HFFc6 (cell line): Measurements from ENCODE around the gene TNS3. TPM values are rescaled to one million over a fixed set of nuclear protein-coding genes. Genes with fewer than 3 reads are reported as not detected.

Experiments
- DNase-seq: peaks from one replicate; pipeline ENCODE4 v3.0.0-alpha.2; 2018
- H3K27ac Mint-ChIP-seq: 2 replicates; pipeline ENCODE4 v1.8.0; 2020; ENCODE audit warnings: mild to moderate bottlenecking, mixed read lengths
- H3K27me3 Mint-ChIP-seq: 2 replicates; pipeline ENCODE4 v1.8.0; 2021; ENCODE audit warnings: mild to moderate bottlenecking, moderate library complexity, mixed read lengths; ENCODE audit not compliant: insufficient read depth
- H3K36me3 Mint-ChIP-seq: 2 replicates; pipeline ENCODE4 v1.8.0; 2021; ENCODE audit warnings: low read depth, mixed read lengths
- H3K4me1 Mint-ChIP-seq: 2 replicates; pipeline ENCODE4 v1.8.0; 2020; ENCODE audit warnings: low read depth, mixed read lengths
- H3K4me3 Mint-ChIP-seq: 2 replicates; pipeline ENCODE4 v1.8.0; 2020; ENCODE audit warnings: mild to moderate bottlenecking, moderate library complexity, mixed read lengths
- H3K9me3 Mint-ChIP-seq: 2 replicates; pipeline ENCODE4 v1.8.0; 2020; ENCODE audit warnings: mild to moderate bottlenecking, mixed read lengths
- total RNA-seq, 6 experiments: library from RNA; stranded (reverse); fragmentation: NEBNext Ultra II Directional; extraction: Animal tissue kit (Norgen Biotek cat#: 25700); gene quantifications; 2 replicates in 1 of 6; 3 replicates in 5 of 6; pipeline ENCODE4 v1.2.3, GENCODE V29; 2021
- TF ChIP-seq, protein P1 (sequence below): fragments of 200-600 bp; sonication (generic); IDR thresholded peaks from 2 replicates; pipeline ENCODE4 v1.5.0; 2021; ENCODE audit warnings: antibody characterized with exemption, mild to moderate bottlenecking

TNS3 gene
- total RNA-seq, 6 experiments from 2014 or later: 50.8 to 77.0 (median 67.8) TPM

DNA sequence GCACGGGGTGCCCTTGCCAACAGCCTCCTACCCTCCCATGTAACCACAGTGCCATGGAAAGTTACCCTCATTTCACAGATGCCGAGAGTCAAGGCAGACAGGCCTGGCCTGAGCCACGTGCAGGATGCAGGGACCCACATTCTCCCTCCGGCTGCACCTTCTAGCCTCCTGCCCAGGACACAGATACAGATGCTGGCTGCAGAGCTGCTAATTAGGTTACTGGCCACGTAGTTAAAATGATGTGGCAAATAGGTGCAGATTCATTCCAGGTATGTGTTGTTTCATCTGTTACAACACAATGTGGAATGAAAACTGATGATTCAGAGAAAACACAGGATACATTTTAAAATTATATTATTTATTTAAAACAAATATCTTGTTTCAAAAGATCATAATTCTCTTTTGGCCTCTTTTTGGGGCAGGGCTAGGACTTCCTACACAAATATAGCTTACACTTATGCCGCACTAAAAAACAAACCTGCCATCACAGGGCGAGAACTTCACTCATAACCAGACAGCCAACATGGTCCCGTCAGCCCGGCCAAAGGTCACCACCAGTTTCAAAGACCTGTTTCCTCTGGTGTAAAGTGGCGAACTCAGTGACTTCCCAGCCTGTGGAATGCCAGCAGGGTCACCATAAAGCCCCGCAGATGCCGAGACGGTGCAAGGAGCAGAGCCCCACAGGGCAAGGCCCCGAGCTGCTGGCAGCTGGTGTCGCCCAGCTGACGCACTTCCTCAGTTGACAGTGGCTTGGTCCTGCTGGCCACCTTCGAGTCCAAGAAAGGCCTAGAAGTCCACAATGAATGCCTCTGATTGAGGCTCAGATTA is 83.5 kb downstream of the TNS3 start:
- H3K27me3 Mint-ChIP-seq: peaks cover 5% of the 10 kb centered on the region

GRCh38 chr7:47497367-47498096 is 84.4 kb downstream of the TNS3 start:
- Mint-ChIP-seq H3K9me3 (no peaks in the 10 kb centered on the region), H3K27me3 (peaks cover 3% of the 10 kb centered on the region), H3K36me3 (peaks cover 26% of the 10 kb centered on the region), H3K4me3 (no peak overlapping the region), H3K4me1 (peaks cover 84% of the 10 kb centered on the region), H3K27ac (peak overlapping the region; percentile 27)
- TF ChIP-seq, protein P1, sequence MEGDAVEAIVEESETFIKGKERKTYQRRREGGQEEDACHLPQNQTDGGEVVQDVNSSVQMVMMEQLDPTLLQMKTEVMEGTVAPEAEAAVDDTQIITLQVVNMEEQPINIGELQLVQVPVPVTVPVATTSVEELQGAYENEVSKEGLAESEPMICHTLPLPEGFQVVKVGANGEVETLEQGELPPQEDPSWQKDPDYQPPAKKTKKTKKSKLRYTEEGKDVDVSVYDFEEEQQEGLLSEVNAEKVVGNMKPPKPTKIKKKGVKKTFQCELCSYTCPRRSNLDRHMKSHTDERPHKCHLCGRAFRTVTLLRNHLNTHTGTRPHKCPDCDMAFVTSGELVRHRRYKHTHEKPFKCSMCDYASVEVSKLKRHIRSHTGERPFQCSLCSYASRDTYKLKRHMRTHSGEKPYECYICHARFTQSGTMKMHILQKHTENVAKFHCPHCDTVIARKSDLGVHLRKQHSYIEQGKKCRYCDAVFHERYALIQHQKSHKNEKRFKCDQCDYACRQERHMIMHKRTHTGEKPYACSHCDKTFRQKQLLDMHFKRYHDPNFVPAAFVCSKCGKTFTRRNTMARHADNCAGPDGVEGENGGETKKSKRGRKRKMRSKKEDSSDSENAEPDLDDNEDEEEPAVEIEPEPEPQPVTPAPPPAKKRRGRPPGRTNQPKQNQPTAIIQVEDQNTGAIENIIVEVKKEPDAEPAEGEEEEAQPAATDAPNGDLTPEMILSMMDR: no peak
- peak; percentile 28 for DNase-seq

More for the DNA sequence above, 83.5 kb downstream of the TNS3 start:
- TF ChIP-seq, protein P1: no peak
- no peak overlapping the region for H3K4me3 Mint-ChIP-seq
- H3K36me3 Mint-ChIP-seq: peaks cover 26% of the 10 kb centered on the region
- no peak for DNase-seq
- H3K27ac Mint-ChIP-seq: no peak overlapping the region
- H3K9me3 Mint-ChIP-seq: no peaks in the 10 kb centered on the region
- peaks cover 93% of the 10 kb centered on the region for H3K4me1 Mint-ChIP-seq

DNA sequence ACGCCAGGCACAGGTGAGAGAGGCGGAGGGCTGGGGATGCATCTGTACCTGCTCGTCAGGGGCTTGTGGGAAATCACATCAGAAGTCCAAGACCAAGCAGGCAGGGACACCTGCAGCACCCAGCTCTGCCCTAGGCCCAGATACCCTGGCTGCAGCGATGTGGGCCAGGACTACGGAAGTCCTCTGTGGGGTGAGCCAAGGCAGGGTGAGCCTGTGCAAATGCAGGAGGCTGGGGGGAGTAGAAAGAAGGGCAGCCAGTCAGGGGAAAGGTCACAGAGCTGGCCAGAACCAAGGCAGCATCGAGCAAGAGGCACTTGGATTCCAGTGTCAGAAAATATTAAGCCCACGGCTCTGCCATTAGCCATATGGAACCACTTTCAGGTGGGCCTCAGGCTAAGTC is 85.2 kb downstream of the TNS3 start:
- Mint-ChIP-seq H3K36me3 (peaks cover 26% of the 10 kb centered on the region), H3K9me3 (no peaks in the 10 kb centered on the region), H3K27ac (no peak overlapping the region), H3K4me3 (no peak overlapping the region), H3K27me3 (peaks cover 2% of the 10 kb centered on the region), H3K4me1 (peaks cover 75% of the 10 kb centered on the region)
- TF ChIP-seq, protein P1: no peak
- DNase-seq: no peak

- Mint-ChIP-seq H3K9me3 (no peaks in the 10 kb centered on the region), H3K36me3 (peaks cover 26% of the 10 kb centered on the region), H3K4me1 (peaks cover 70% of the 10 kb centered on the region), H3K4me3 (no peak overlapping the region), H3K27me3 (peaks cover 2% of the 10 kb centered on the region), H3K27ac (no peak overlapping the region)
- DNase-seq: no peak
- TF ChIP-seq, protein P1: no peak
These were observed 85.8 kb downstream of the TNS3 start for GRCh38 chr7:47496056-47496665.

DNA sequence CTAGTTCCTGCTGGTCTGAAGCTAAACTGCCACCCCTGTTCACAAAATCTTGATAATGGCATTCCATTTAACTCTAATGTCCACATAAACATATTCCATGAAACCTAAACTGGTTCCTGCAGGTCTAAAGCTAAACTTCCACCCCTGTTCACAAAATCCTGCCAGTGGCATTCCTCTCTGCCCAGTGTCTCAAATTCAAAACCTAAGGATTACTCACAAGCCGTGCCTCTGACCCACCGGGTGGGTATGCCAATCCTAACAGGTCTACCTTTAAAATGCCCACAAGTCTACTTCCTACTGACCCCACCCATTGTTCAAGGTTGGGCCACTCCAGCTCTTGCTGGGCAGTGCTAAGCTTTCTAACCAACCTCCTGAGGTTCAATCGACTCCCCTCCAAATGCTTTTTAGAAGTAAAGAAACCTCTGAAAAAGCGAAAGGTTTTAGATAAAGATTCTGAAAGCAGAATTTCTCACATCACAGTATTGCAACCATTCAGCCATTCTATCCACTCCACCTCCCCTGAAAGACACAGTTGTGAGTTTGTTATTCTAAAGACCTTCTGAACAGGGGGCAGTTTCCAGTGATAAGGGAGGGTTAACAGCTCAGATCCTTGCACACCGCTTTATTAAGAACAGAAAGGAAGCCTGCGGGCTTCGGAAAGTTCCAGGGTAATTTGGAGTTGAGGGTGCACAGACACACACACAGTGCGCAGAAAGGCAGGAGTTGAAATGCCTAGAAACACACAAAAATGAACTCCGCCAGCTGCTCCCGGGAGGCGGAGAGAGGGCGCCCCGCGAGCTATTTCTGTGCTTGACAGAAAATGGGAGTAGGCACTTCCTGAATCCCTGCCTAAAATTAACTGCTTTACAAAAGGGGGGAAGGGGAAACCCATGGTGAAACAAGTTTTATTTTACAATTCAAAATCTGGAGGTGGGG is 87.7 kb downstream of the TNS3 start:
- H3K4me3 Mint-ChIP-seq: peak overlapping the region; percentile 70
- H3K27me3 Mint-ChIP-seq: peaks cover 4% of the 10 kb centered on the region

More for the DNA sequence above, 87.7 kb downstream of the TNS3 start:
- Mint-ChIP-seq H3K36me3 (peaks cover 24% of the 10 kb centered on the region), H3K9me3 (no peaks in the 10 kb centered on the region), H3K4me1 (peaks cover 55% of the 10 kb centered on the region), H3K27ac (peak overlapping the region; percentile 17)
- no peak for DNase-seq
- TF ChIP-seq, protein P1: no peak
